Hematopoietic multipotent progenitor cell treated with erythropoietin and hydrocortisone succinate and interleukin-3 and kit ligand, for 15 days (in vitro differentiated cells): ENCODE results near the gene NCBP1.
"Not testable (repeated sequence)": the region's sequence is repeated elsewhere in the genome, so short reads cannot be mapped to it uniquely, and the experiment has no call there.

Experiments used
- DNase-seq: peaks from one replicate; pipeline ENCODE4 v3.0.0-alpha.2; 2015; ENCODE audit warnings: low spot score

Gene NCBP1, protein sequence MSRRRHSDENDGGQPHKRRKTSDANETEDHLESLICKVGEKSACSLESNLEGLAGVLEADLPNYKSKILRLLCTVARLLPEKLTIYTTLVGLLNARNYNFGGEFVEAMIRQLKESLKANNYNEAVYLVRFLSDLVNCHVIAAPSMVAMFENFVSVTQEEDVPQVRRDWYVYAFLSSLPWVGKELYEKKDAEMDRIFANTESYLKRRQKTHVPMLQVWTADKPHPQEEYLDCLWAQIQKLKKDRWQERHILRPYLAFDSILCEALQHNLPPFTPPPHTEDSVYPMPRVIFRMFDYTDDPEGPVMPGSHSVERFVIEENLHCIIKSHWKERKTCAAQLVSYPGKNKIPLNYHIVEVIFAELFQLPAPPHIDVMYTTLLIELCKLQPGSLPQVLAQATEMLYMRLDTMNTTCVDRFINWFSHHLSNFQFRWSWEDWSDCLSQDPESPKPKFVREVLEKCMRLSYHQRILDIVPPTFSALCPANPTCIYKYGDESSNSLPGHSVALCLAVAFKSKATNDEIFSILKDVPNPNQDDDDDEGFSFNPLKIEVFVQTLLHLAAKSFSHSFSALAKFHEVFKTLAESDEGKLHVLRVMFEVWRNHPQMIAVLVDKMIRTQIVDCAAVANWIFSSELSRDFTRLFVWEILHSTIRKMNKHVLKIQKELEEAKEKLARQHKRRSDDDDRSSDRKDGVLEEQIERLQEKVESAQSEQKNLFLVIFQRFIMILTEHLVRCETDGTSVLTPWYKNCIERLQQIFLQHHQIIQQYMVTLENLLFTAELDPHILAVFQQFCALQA

DNA sequence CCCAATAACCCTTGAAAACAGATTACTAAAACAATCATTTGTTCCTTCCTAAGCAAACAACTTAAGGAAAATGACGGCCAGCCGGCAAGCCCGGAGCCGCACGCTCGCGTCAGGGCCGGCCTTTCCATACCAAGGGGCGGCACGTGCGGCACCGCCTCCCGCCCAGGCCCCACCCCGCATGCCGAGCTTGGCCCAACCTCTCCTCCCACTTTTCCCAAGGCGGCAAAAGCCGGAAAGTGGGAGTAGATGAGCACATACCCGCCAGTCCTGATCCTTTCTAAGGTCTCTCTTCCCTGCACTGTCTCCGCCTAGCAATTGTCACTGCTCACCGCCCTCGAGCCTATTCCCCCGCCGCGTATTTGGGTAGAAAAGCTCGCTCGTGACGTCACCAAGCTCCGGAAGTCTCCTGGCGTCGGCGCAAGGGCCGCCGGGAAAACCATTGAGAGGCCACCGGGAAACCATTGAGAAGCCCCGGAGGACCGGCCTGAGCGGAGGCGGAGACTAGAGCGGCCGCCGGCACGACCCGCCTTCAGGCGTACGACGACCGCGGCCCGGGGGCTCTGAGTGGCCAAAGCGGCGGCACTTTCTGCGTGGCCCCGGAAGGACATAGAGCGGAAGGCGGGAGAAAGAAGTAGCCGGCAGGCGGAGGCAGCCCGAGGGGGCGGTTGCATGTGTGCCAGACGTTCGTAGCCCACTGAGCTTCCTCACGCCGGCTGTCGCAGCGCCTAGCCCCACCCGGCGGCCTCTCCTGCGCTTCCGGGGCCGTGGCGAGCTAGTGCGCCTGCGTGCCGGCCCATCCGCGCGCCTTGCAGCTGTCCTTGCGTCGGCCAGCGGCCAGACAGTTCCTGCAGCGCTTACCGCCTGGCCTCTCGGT lies at the start of gene NCBP1, which contains the start of gene TSTD2:
TSS of gene NCBP1 (plus strand) at position 837 of the 874 bp plus-strand sequence. CDS start 61 bp downstream, outside the sequence.
TSS of gene TSTD2 (minus strand) at position 384 of the 874 bp plus-strand sequence. CDS start 5,806 bp downstream, outside the sequence.
- peak; percentile 97 for DNase-seq

DNA sequence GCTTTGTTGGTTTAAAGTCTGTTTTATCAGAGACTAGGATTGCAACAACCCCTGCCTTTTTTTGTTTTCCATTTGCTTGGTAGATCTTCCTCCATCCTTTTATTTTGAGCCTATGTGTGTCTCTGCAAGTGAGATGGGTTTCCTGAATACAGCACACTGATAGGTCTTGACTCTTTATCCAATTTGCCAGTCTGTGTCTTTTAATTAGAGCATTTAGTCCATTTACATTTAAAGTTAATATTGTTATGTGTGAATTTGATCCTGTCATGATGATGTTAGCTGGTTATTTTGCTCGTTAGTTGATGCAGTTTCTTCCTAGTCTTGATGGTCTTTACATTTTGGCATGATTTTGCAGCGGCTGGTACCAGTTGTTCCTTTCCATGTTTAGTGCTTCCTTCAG lies 48.8 kb upstream of the NCBP1 start:
- not testable (repeated sequence) for DNase-seq

DNA sequence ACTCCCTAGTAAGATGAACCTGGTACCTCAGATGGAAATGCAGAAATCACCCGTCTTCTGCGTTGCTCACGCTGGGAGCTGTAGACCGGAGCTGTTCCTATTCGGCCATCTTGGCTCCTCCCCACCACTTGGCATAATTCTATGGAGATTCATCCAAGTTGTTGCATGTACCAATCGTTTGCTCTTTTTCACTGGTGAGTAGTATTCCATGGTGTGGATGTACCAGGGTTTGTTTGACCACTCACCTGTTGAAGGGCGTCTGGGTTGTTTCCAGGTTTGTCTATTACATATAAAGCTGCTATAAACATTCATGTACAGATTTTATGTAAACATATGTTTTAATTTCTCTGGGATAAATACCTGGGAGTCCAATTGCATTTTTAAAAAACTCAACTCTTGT lies 46.7 kb upstream of the NCBP1 start:
- DNase-seq = not testable (repeated sequence)

DNA sequence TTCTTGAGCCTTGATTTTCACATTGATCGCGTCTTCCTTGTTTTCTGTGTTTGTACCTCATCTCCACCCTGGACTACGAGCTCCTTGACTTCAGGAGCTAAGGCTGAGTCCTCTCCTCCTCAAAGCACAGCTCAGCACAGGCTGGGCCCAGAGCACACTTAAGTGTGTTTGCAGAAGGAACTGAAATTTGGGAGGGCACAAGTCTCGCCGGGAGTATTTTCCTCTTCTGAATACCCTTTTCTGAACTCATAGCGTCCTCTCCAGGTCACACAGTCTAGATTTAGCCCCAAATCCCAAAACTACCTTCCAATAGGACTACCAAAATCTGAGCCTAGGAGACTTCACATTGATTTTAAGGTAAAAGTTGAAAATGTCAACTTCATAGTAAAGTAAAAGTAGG lies 42.1 kb upstream of the NCBP1 start:
- DNase-seq = no peak

DNA sequence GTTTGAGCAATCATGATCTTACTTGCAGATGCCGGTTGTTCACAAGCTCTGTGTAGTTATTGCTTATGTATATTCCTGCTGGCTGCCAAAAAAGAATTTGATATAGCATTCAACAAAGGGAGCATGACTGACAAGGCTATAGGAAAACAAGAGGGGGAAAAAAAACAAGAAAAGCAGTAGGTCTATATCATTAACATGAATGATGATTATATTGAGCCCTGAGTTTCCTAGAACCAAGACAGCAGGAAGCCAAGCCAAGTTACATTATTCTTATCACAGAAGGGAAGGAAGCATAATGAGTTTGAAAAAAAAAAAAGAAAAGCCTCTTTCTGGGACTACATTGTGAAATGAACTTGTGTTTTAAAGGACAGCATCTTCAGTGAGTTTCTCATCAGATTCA lies 41.5 kb upstream of the NCBP1 start:
- no peak for DNase-seq

DNA sequence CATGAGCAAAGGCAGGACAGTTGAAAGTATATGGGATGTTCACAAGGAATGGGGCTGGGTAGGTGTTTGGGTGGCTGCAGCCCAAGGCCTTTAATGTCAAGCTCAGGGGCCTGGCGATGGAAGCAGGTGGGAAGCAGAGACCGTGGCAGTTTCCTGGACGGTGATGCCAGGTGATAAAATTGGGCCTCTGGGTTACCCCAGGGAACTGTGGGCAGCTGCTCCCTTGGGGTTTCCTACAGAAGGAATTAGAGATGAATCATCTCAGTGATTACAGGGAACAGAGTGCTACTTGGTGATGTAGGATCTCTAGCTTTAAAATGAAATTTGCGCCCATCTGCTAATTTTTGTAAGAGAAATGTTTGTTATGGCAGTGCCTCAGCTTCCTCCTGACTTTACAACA lies 39.7 kb upstream of the NCBP1 start:
- no peak for DNase-seq

DNA sequence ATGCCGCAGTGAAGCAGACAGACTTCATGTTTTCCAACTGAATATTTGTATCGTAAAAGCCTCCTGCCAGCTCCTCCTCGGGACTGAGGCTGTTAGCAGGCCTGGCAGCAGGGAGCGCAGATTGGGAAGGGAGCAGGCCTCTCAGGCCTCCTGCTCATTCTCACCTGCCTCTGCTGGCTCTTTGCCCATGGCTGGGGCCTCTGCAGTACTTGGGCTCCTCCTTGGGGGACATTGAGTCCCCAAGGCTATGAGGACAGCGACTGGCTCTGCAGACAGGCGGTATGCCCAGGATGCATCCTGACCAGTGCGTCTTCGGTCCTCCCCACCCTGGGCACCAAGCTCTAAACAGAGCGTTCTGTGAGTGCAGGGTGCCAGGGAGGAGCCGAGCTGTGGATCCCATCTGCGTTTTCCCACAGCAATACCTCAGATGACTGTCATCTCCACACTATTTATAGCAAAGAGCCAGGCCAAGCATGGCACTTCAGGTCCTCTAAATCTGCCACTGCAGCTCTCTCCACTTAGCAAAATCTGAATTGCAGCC lies 39.2 kb upstream of the NCBP1 start:
- DNase-seq = no peak

DNA sequence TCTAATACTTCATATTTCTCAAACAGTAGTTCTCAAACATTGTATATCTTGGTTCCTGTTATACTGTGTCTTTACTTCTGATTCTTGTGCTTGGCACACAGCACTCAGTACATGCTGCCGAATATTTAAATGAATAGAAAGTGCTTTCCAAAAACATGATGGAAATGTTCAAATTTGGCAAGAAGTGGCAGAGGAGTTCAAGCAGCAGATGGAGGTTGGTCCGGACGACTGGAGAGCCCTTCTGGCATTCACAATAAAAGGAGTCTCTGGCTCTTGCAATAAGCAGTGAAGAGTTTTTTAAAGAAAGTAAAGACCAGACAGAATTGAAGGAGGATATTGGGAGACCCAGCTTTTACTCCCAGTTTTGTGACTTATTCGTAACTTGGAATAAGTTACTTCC lies 36.7 kb upstream of the NCBP1 start:
- no peak for DNase-seq

DNA sequence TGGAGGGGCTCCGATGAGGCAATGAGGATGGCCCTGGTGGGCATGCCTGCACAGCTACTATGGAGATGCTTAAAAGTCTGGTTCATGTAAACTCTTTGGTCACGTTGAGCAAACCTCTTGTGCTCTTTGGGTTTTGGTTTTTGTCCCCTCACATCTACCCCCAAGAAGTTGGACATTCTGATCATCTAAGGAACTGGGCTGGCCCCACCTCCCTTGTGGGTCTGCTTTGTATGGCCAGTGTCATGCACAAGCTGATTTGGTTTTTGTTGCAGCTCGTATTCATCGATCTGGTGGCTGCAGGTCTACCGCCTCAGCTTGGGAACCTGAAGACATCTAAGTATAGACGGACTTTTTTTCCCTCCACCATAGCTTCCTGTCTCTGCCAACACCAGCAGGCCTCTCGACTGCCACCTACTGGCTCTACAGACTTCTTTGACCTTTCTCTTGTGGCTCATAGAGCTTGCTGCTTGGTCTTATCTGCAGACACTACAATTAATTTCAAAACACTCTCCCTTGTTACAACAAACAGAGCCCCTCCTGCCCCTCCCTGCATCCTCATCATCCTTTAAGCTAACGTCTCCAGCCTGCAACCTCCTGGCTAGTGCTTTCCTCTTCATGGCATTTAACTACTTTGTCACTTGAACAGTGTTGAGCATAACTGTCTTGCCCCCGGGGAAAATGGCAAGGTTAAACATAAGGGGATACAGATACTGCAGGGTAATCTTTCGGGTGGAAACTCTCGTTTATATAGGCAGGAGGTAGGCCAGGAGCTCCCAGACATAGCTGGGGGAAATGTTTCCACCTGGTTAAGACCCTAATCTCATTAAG lies 34.9 kb upstream of the NCBP1 start:
- DNase-seq = peak; percentile 76

DNA sequence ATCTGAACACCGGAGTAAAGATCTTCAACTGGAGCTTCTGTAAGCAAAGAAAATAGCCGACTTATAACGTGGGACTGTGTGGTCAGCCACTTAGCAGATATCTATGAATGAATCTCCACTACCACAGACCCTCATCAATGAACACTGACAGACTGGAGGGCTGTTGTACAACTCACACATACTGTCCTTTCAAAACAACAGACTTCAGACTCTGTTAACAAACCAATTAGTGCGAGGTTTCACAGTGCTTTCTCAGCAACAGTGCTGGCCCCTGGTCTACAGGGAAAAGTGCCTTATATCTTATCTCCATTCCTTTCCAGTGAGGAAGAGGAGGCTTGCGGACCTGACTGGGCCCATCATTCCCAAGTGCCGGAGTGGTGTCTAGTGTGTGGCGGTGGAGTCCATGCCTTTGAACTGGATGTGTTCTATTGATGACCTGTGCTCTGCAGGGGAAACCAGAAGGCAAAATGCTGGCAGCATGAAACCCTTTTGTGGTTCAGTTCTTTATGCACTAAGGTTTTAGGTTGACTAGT lies 34.2 kb upstream of the NCBP1 start:
- DNase-seq = no peak

DNA sequence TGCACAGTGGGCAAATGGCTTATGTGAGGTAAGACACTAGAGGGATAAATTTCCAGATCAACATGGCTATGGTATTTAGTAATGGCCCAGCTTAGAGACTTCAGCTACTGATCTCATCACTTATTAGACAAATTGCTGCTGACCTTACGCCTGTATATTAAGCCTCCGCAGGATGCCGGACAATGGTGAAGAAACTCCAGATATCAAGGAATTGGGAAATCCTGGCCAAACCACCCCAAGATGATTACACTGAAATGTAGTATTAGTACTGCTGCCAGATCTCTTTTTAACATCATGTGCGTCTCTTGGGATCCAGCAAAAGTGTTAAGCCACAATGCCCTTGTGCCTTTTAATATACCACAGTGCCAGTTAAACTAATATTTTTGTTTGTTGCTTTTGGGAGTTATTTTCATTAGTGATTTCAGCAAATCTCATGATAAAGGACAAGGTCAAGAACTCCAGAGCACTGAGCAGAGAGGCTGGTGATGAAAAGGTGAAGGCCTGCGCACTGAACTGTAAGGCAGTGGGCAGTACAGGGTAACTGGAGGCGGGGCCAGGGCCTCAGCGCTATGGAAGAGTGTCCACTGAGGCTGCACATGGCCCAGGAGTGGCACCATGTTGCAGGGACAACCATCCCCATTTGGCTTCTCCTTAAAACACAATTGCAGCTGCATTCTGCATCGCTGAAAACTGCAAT lies 32.9 kb upstream of the NCBP1 start:
- DNase-seq = no peak

DNA sequence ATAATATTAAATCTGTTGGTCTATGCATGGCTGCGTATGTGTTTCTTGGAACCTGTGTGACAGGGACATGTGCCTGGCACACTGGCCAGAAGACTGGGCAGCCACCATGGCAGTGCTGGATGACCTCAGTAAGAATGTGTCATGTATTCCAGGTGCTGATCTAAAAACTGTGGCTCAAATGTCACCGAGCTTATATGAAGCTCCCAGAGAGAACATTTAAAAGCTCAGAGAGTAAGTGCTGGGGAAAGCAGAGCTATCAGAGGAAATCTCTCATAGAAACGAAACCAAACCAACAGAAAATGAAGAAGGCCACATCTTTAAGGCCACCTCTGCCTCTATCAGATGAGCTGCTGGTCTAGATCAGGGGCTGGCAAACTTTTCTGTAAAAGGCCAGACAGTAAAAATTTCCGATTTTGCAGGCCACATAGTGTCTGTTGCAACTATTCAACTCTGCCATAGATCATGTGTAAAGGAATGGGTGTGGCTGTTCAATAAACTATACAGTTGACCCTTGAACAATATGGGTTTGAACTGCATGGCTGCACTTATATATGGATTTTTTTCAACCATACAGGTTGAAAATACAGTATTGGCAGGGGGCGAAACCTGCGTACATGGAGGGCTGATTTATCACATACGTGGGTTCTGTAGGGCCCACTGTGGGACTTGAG lies 32.3 kb upstream of the NCBP1 start:
- DNase-seq = no peak

DNA sequence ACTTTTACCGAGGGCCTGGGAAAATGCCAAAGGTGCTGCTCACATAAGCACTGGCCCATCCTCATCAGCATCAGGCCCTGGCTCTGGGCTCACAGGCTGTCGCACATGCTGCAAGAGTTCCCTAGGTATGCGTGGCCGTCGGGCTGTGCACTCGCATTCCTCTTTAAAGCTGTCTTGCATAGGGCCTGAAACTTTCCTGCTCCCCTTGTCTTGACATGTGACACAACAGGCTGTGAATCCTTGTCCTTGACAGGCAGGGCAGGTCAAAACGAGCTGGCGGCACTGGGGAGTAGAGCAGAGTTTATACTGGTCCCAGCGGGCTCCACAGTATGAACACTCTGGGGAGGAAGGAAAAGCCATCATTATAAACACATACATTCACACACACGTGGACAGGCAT lies 31.2 kb upstream of the NCBP1 start:
- DNase-seq = no peak

DNA sequence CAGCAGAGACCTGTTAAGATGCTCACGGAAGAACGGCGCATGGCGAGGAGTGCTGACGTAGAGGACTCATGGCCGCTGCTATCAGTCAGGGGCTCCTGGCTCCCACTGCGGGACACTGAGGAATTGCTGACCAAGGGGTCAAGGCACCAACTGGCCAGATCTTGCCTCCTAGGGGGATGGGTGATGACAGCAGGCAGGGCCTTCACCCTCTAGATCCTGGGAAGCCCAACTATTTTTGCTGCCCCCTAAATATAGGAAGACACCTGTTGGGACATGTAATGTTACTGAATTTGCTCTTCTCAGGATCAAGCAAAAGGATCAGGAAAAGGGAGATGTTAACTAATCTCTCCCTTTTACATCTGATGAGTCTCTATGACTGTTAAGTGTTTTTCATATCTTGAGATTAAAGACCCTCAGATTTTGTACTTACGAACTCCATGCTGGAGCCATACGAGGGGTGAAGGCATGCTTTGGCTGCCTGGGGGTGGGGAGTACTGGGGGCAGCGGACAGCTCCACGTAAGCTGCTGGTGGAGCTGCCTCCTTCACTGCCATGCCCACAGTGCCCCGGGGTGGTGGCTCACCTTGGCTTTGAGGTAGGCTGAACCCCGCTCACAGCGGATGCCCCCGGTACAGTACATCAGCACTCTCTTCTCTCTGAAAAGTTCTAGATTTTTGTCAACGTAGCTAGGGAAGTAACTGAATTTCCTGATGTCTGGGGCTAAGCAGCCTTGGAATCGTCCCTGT lies 28.5 kb upstream of the NCBP1 start:
- no peak for DNase-seq

DNA sequence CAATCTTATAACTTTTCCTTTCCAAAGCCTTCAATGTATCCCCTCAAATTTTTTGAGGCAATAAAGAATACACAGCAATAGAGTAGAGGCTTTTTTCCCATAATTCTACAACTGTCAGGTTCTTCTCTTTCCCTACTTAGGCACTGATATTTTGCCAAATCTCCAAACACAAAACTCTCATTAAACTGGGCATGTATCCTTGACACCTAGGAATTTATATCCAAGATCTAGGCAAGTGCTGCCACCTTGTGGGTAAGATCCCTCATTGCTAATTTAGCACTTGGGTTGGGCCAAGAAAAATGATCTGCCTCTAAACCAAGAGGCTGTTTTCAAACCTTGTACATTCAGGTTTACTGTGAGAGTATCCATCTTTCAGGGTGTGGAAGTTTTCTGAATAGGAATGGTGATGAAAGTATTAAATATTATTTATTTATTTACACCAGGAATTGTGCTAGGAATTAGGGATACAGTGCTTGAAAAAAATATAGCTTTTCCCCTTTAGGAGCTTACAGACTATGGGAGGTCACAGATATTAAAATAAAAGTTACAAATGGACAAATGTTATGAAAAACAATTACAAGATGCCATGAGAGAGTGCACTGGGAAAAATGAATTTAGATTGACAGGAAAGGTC lies 18.1 kb upstream of the NCBP1 start:
- peak; percentile 81 for DNase-seq

DNA sequence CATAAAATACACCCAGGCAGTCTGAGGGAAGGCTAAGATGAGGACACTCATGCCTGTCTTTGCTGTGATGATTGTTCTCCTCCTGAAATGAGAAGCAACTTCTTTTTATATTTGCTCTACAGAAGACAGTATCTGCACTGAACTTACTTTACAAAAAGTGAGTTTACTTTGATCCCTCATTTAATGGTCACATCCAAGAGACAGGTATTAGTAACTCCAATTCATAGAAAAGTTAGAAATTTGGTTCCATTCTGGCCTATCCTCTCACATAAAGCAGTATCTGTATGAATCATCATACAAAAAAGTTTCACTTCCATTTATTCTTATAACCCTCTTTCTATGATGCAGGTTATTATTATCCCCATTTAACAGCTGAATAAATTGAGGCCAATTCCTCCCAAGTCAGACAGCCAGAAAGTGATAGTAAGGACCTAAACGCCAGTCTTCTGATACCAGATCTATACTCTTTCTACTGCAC lies 15.6 kb upstream of the NCBP1 start:
- DNase-seq = no peak

DNA sequence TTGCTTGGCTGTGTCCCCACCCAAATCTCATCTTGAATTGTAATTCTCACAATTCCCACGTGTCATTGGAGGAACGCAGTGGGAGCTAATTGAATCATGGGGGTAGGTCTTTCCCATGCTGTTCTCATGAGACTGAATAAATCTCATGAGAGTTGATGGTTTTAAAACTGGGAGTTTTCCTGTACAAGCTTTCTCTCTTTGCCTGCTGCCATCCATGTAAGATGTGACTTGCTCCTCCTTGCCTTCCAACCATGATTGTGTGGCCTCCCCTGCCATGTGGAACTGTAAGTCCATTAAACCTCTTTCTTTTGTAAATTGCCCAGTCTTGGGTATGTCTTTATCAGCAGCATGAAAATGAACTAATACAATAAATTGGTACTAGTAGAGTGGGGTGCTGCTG lies 13.6 kb upstream of the NCBP1 start:
- DNase-seq = not testable (repeated sequence)

DNA sequence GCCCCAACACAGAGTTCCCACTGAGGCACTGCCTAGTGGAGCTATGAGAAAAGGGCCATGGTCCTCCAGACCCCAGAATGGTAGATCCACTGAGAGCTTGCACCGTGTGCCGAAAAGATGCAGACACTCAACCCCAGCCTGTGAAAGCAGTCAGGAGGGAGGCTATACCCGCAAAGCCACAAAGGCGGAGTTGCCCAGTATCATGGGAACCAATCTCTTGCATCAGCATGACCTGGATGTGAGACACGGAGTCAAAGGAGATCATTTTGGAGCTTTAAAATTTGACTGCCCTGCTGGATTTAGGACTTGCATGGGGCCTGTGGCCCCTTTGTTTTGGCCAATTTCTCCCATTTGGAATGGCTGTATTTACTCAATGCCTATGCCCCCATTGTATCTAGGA lies 11.1 kb upstream of the NCBP1 start:
- not testable (repeated sequence) for DNase-seq
